CD4-positive, alpha-beta T cell treated with Interleukin-6 at 100 ng/mL for 8 hours (primary cell): ENCODE results near the gene TRIM40.
A peak's percentile ranks its signal among the peaks of the same experiment; 100 is the strongest.

Source experiments
- DNase-seq: peaks from one replicate; pipeline ENCODE4 v3.0.0-alpha.2; 2020; ENCODE audit warnings: mixed read lengths, low spot score

Gene TRIM40

GRCh38 chr6:30135757-30136156 lies at the start of gene TRIM40:
TRIM40 (plus strand) TSS chr6:30136140; CDS start chr6:30137037, 897 bp downstream.
- DNase-seq: no peak

GRCh38 chr6:30087876-30088275 lies 48.1 kb upstream of the TRIM40 start:
- no peak for DNase-seq

GRCh38 chr6:30091577-30092381 lies 44.2 kb upstream of the TRIM40 start:
- DNase-seq: no peak

- no peak for DNase-seq
These were observed 42.9 kb upstream of the TRIM40 start for GRCh38 chr6:30092852-30093543.

- no peak for DNase-seq
These were observed 41.8 kb upstream of the TRIM40 start for GRCh38 chr6:30093951-30094661.

- DNase-seq: no peak
These were observed 39.1 kb upstream of the TRIM40 start for GRCh38 chr6:30096829-30097228.

GRCh38 chr6:30097902-30098768 lies 37.8 kb upstream of the TRIM40 start:
- no peak for DNase-seq

GRCh38 chr6:30100154-30100553 lies 35.8 kb upstream of the TRIM40 start:
- no peak for DNase-seq

GRCh38 chr6:30100585-30101443 lies 35.1 kb upstream of the TRIM40 start:
- no peak for DNase-seq

GRCh38 chr6:30101444-30102413 lies 34.2 kb upstream of the TRIM40 start:
- DNase-seq: peak; percentile 45

GRCh38 chr6:30102414-30102969 lies 33.4 kb upstream of the TRIM40 start:
- no peak for DNase-seq

- DNase-seq: peak; percentile 83
These were observed 32.7 kb upstream of the TRIM40 start for GRCh38 chr6:30102970-30103871.

- DNase-seq: no peak
These were observed 32.1 kb upstream of the TRIM40 start for GRCh38 chr6:30103872-30104179.

GRCh38 chr6:30104661-30105060 lies 31.3 kb upstream of the TRIM40 start:
- DNase-seq: no peak

- no peak for DNase-seq
These were observed 24.6 kb upstream of the TRIM40 start for GRCh38 chr6:30111266-30111856.

GRCh38 chr6:30112402-30112994 lies 23.4 kb upstream of the TRIM40 start:
- DNase-seq: no peak

- no peak for DNase-seq
These were observed 22.8 kb upstream of the TRIM40 start, which contains the start of gene TRIM31 for GRCh38 chr6:30113003-30113759. TRIM31 (minus strand) TSS chr6:30113090; CDS start chr6:30112805, 285 bp downstream.
